HG03175 (cell line): Measurements from ENCODE around the gene RNU6-9.
"Not testable (repeated sequence)": the region's sequence is repeated elsewhere in the genome, so short reads cannot be mapped to it uniquely, and the experiment has no call there.

Experiments used
- ATAC-seq: cut with Tn5 transposase; IDR thresholded peaks from one replicate; pipeline ENCODE4 v1.9.1; 2021; ENCODE audit warnings: mild to moderate bottlenecking, moderate library complexity; ENCODE audit not compliant: unreplicated experiment

RNU6-9 gene

DNA sequence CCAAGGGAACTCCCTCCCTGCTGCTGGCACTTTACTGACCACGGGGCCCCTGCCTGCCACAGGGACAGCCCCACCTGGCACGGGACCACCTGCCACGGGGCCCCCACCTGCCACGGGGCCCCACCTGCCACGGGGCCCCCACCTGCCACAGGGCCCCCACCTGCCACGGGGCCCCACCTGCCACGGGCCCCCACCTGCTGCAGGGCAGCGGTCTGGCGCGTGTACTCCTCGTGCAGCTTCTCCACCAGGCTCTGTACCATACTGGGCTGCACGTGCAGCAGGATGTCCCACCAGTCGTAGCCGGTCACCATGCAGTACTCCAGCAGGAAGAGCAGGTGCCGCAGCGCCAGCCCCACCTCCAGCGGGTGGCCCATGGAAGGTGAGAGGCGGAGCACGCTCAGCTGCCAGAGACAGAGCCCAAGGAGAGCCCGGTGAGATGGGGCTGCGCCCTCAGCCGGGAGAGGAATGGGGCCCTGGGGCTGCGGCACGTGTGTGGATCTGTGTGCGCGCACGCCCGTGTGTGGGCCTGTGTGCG lies 16.4 kb upstream of the RNU6-9 start:
- ATAC-seq, result no peak

DNA sequence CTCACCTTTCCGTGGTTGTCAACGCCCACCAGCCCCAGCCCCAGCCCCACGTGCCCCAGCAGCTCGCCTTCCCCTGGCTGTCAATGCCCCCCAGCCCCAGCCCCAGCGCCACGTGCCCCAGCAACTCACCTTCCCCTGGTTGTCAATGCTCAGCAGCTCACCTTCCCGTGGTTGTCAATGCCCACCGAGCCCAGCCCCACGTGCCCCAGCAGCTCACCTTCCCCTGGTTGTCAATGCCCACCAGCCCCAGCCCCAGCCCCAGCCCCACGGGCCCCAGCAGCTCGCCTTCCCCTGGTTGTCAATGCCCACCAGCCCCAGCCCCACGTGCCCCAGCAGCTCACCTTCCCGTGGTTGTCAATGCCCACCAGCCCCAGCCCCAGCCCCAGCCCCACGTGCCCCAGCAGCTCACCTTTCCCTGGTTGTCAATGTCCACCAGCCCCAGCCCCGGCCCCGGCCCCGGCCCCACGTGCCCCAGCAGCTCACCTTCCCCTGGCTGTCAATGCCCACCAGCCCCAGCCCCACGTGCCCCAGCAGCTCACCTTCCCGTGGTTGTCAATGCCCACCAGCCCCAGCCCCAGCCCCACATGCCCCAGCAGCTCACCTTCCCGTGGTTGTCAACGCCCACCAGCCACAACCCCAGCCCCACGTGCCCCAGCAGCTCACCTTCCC lies 15.2 kb upstream of the RNU6-9 start:
- not testable (repeated sequence) for ATAC-seq

DNA sequence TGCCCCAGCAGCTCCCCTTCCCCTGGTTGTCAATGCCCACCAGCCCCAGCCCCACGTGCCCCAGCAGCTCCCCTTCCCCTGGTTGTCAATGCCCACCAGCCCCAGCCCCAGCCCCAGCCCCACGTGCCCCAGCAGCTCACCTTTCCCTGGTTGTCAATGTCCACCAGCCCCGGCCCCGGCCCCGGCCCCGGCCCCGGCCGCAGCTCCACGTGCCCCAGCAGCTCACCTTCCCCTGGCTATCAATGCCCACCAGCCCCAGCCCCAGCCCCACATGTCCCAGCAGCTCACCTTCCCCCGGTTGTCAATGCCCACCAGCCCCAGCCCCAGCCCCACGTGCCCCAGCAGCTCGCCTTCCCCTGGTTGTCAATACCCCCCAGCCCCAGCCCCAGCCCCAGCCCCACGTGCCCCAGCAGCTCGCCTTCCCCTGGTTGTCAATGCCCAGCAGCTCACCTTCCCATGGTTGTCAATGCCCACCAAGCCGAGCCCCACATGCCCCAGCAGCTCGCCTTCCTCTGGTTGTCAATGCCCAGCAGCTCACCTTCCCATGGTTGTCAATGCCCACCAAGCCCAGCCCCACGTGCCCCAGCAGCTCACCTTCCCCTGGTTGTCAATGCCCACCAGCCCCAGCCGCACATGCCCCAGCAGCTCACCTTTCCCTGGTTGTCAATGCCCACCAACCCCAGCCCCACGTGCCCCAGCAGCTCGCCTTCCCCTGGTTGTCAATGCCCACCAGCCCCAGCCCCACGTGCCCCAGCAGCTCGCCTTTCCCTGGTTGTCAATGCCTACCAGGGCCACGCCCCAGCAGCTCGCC lies 14.3 kb upstream of the RNU6-9 start:
- ATAC-seq, result not testable (repeated sequence)

DNA sequence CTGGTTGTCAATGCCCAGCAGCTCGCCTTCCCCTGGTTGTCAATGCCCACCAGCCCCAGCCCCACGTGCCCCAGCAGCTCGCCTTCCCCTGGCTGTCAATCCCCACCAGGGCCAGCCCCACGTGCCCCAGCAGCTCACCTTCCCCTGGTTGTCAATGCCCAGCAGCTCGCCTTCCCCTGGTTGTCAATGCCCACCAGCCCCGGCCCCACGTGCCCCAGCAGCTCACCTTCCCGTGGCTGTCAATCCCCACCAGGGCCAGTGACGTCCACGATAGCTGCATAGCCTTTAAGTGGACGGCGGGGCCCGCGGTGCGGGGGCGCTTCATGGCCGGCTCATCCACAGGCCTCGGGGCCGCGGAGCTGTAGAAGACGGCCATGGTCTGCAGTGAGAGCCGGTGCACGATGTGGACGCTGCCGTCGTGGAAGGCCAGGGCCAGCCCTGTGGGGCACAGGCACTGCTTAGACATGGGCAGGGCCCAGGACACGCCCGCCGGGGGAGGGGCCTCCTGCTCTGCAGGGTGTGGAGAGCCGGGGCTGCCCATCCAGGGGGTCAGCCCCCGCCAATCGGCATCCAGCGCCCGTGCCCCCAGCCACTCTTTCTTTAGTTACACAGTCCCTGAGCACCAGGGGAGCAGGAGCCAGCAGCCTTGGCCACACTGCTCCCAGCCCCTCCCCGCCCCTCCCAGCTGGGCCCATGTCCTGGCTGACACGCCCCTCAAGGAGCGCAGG lies 13.4 kb upstream of the RNU6-9 start:
- ATAC-seq, result no peak

DNA sequence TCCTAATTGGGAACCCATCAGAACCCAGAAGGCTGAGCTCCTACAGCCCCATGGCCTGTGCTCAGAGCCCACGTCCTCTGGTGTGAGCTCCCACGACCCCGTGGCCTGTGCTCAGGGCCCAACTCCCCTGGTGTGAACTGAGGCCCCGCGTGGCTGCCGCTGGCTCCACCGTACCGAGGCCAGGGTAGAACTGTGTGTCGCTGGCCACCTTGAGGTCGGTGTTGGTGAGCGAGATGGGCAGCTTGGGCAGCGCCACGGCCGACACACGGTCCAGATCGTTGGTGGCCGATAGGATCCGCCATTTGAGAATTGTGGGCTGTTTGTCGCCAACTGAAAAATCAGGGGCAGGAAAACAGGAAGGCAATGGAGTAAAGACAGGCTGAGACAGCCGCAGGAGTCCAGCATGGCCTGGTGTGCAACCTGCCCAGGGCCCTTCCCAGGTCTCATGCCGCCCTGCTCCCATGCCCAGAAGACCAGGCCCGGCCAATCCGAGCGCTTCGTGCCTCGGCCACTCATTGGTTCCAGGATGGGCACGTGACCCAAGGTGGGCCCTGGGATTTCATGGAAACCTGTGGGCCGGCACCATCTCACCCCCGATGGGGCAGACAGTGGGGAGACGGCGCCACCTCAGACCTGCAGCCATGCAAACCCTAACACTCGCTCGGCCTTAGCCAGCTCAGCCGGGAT lies 11.8 kb upstream of the RNU6-9 start:
- no peak for ATAC-seq

DNA sequence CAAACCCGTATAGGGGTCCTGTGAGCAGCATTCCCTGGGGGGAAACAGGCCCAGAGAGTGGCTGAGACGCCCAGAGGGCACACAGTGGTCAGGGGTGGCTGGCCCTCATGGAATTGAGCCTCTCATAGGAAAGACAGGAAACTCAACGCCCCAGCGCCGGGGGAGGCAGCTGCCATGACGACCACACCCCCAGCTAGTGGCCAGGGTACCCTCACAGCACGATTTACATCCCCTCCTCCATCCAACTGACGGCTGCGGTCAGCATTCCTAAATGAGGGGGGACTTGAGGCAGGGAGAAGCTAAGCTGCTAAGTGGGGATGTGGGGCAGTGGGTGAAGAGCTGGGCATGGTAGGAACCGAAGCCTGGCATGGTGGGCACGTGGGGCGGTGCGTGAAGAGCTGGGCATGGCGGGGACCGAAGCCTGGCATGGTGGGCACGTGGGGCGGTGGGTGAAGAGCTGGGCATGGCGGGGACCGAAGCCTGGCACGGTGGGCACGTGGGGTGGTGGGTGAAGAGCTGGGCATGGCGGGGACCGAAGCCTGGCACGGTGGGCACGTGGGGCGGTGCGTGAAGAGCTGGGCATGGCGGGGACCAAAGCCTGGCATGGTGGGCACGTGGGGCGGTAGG lies 10.3 kb upstream of the RNU6-9 start:
- no peak for ATAC-seq

DNA sequence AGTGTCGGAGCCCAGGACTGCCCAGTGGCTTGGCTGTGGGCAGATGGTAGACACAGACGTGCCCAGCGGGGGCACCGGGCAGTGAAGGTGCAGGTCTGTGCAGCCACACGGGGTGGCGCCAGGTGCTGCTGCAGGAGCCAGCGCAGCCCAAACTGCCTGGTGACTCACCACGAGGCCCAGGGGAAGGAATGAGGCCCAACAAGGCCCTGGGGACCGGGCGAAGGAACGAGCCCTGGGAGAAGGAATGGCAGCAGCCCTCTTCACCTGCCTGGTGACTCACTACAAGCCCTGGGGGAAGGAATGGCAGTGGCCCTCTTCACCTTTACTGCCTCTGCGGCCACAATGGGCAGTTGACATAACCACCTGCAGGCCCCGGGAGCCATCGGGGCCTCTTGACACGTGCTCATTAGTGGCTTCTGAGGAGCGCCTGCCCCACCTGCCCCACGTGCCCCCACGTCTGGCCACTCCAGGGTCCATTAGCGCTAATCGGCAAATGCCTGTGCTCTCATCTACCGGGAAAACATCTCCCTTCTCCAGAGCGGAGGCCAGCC lies 9.5 kb upstream of the RNU6-9 start:
- no peak for ATAC-seq

DNA sequence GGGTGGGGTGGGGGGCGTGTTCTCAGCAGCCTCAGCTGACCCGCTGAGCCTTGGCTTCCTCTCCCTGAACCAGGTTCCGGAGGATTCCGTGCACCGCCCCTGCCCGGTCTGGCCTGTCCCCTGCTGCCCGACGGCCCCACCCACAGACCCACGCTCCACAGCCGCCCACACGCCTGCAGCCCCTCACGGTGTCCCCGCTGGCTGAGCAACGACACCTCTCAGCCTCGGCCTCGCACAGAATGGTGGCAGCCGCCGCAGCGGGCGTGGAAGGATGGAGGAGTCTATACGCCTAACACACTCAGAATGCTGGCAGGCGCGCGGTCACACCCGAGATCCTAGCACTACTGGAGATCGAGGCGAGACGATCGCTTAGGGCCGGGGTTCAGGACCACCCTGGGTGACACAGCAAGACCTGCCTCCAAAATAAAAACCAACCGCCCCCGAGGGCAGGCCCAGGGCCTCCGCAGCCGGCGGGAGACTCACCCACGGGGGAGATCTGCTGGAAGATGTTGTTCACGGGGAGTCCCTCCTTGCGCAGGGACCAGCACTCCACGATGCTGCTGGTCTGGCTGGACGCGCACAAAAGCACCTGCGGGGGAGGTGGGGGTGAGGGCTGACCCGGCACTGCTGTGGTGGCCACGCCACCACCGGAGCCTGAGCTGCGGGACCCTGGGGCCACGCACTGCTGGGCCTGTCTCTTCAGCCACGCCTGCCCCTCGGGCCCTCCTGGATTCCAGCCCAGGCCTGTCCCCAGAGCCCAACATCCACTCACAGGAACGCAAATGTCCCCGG lies 8.7 kb upstream of the RNU6-9 start:
- ATAC-seq, result no peak

DNA sequence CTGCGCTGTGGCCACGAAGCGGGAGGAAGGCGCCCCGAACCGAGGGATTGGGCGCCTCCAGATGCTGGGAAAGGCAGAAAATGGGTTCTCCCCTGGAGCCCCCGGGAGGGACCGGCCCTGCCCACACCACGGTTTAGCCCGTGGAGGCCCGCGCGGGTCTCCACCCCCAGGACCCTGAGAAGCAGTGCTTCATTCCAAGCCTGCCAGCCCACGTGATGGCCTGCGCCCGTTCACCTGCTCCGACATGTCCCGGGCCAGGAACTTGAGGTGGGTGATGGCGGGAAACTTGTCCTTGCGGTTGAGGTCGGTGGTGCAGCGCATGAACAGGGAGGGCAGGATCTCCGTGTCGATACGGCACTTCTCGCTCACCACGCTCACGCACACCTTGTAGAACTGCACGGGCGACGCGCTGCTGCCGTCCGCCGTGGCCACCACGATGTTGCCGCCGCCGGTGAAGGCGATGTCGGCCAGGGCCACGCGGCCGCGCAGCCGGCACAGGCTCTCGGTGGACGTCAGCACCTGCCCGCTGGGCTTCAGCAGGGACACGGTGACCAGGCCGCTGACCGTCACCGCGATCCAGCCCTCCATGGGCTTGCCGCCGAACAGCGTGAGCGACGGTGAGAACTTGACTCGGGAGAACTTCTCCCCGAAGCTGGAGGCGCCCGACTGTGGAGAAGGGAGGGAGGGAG lies 7.6 kb upstream of the RNU6-9 start:
- no peak for ATAC-seq

DNA sequence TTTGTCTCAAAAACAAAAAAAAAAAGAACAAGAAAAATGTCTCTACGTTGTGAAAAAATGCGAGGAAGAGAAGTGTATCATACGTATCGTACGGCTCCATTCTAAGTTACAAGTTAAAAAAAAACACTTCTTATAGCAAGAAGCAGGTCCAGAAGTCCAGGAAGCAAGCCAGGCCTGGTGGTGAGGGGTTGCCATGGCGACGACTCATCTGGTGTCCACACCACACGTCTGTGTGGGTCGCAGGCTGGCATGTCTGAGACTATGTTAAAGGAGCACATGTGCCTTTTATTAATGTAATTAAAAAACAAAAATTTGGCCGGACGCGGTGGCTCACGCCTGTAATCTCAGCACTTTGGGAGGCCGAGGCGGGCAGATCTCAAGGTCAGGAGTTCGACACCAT lies 6.2 kb upstream of the RNU6-9 start:
- no peak for ATAC-seq

DNA sequence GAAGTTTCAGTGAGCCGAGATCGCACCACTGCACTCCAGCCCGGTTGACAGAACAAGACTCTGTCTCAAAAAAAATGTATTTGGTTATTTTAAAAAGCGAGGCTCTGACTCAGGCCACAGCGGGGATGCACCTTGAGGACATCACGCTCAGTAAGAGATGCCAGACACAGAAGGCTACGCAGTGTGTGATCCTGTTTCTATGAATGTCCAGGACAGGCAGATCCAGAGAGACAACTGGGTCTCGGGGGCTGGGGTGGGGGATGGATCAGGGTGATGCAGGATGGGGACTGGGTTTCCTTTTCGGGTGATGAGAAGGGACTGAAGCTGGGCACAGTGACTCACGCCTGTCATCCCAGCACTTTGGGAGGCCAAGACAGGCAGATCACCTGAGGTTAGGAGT lies 5.7 kb upstream of the RNU6-9 start:
- no peak for ATAC-seq

DNA sequence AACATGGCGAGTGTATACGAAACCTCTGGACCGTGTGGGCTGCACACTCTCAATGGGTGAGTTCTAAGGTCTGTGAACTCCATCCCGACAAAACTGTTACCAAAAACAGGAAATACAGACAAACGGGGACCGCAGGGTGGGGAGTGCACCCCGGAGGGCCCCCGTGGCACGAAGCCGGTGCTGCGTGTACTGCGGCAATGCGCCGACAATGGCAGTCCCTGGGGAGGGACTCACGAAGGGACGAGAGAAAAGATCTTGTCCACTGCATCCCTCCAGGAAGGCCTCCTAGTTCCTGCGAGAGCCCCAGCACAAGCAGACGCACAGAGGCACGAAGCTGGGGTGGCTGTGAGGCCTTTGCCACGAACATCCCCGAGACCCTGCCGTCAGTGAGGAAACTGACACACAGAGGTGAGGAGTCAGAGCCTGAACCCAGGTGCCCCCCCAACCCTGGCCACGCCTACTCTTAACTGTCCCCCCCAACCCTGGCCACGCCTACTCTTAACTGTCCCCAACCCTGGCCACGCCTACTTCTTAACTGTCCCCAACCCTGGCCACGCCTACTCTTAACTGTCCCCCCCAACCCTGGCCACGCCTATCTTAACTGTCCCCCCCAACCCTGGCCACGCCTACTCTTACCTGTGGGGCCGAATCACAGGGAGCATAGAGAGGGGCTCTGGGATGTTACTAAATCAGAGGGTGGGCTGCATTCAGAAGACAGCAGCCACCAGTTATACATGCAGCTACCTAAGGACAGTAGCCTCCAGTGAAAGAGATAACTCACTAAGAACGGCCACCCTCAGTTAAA lies 4.5 kb upstream of the RNU6-9 start:
- no peak for ATAC-seq

DNA sequence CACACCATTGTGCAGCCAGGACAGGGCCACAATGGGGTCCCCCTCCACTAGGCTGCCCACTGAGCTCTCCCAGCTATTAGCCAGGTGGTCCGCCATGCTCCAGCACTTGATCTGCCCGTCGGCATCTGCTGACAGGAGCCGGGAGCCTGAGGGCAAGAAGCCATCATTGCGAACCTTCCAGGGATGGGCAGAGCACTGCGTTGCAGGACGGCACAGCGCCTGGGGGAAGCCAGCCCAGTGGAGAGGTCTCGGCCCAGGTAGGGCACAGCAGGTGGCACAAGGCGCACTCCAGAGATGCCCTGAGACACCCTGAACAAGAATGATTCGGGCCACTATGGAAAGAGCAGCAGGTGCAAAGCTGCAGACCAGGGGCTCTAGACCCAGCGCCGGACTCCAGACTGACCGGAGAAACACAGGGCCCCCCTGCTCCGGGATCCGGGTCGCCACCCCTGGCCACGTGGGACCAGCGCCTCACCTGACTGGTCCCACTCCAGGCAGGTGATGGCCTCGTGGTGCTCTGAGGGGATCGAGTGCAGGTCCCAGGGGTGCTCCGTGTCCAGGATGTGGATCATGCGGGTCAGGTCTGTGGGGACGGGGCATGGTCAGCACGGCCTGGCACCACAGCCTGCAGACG lies 3.5 kb upstream of the RNU6-9 start:
- ATAC-seq, result no peak

DNA sequence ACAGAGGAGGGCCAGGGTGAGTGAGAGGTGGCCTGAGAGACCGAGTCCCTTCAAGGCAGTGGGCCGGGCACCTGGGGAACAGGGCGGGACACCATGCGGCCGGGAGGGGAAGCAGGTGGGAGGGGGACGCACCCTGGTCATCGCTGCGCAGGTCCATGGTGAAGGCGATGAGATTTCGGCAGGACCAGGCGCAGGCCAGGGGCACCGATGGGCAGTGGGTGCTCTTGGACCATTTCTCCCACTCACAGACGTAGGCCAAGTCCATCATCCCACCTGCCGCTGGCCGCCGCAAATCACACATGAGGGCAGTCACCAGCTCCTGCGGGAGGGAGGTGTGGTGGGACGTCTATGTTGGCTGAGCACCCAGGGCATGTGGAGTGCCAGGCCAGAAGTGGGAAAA lies 2.5 kb upstream of the RNU6-9 start:
- no peak for ATAC-seq

DNA sequence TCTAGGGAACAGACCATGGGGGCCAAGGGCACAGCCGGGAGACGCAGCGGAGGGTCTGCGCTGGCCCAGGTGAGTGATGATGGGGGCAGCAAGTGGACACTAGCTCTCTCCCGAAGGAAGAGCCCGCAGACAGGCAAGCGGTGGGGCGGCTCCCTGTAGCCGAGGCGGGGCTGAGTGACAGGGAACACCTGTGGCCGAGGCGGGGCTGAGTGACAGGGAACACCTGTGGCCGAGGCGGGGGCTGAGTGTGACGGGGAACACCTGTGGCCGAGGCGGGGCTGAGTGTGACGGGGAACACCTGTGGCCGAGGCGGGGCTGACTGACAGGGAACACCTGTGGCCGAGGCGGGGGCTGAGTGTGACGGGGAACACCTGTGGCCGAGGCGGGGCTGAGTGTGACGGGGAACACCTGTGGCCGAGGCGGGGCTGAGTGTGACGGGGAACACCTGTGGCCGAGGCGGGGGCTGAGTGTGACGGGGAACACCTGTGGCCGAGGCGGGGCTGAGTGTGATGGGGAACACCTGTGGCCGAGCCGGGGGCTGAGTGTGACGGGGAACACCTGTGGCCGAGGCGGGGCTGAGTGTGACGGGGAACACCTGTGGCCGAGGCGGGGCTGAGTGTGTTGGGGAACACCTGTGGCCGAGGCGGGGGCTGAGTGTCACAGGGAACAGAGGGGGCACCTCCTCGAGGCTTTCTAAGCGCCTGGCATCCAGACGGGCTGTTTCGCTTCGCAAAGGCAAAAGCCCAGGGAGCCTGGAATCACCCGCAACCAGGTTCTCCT lies 1.7 kb upstream of the RNU6-9 start:
- ATAC-seq, result not testable (repeated sequence)

DNA sequence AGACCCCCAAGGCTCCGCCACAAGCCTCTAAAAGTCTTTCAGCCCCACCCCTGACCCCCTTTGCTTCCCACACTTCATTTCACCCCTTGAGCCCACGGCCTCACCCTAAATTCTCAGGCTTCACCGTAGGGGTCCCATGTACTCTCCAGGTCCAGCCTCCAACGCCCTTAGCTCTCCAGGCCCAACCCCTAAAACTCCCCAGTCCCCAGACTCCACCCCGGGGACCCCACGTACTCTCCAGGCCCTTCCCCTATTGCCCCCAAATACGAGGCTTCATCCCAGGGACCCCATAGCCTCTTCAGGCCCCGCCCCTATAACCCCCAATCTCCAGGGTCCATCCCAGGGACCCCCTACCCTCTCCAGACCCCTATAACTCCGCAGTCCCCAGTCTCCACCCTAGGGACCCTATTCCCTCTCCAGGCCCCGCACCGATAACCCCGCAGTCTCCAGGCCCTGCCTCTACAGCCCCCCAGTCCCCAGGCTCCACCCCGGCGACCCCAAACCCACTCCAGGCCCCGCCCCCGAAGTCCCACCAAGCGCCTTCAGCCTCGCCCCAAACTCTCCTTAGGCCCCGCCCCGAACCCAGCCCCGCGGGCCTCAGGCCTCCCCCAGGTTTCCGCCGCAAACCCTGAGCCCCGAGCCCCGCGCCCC lies 916 bp upstream of the RNU6-9 start:
- no peak for ATAC-seq
